Mesenchymal stem cell (in vitro differentiated cells and primary cell): ENCODE data around the gene FAM111A.

Source experiments
- DNase-seq: peaks from one replicate; pipeline ENCODE4 v3.0.0-alpha.2; 2013
- H2AFZ ChIP-seq: one replicate; pipeline ENCODE4 v1.6.1; 2013; ENCODE audit warnings: low read depth, mild to moderate bottlenecking, control low read depth, inconsistent platforms, low read length, moderate library complexity
- H2AK5ac ChIP-seq: 2 replicates; pipeline ENCODE4 v1.6.1; 2013; ENCODE audit warnings: low read length, moderate library complexity, mild to moderate bottlenecking, inconsistent platforms; ENCODE audit not compliant: severe bottlenecking
- H2BK120ac ChIP-seq: one replicate; pipeline ENCODE4 v1.6.1; 2013; ENCODE audit warnings: low read depth, mild to moderate bottlenecking, inconsistent platforms, low read length, moderate library complexity
- H2BK12ac ChIP-seq, 2 experiments: one replicate each; pipeline ENCODE4 v1.6.1; 2013; ENCODE audit warnings: inconsistent platforms in 2 of 2, low read length in 2 of 2, mild to moderate bottlenecking in 2 of 2, moderate library complexity in 2 of 2, control low read depth in 1 of 2
- H2BK15ac ChIP-seq: one replicate; pipeline ENCODE4 v1.6.1; 2013; ENCODE audit warnings: mild to moderate bottlenecking, low read depth, inconsistent platforms; ENCODE audit not compliant: poor library complexity, severe bottlenecking
- H2BK5ac ChIP-seq: 2 replicates; pipeline ENCODE4 v1.6.1; 2013; ENCODE audit warnings: low read depth, mild to moderate bottlenecking, low read length, control low read depth, inconsistent platforms; ENCODE audit not compliant: poor library complexity, severe bottlenecking
- H3K14ac ChIP-seq, 2 experiments: one replicate each; pipeline ENCODE4 v1.6.1; 2013; ENCODE audit warnings: inconsistent platforms in 2 of 2, low read length in 2 of 2, control low read depth in 1 of 2, mild to moderate bottlenecking in 1 of 2, moderate library complexity in 1 of 2
- H3K18ac ChIP-seq, 2 experiments: one replicate each; pipeline ENCODE4 v1.6.1; 2013; ENCODE audit warnings: inconsistent platforms in 2 of 2, low read length in 2 of 2, control low read depth in 1 of 2, low read depth in 1 of 2, mild to moderate bottlenecking in 1 of 2
- H3K23ac ChIP-seq, 2 experiments: one replicate each; pipeline ENCODE4 v1.6.1; 2013; ENCODE audit warnings: inconsistent platforms in 2 of 2, low read length in 2 of 2, mild to moderate bottlenecking in 2 of 2, moderate library complexity in 2 of 2, control low read depth in 1 of 2
- H3K27ac ChIP-seq: 2 replicates; pipeline ENCODE4 v1.5.1; 2013; ENCODE audit warnings: mild to moderate bottlenecking, moderate library complexity, low read length, control low read depth, inconsistent platforms; ENCODE audit not compliant: poor library complexity, severe bottlenecking
- H3K27me3 ChIP-seq, 2 experiments: 2 replicates each; pipeline versions ENCODE4 v1.6.1 to v1.7.0; 2013; ENCODE audit warnings: low read length in 2 of 2, mild to moderate bottlenecking in 2 of 2, moderate library complexity in 2 of 2, control low read depth in 1 of 2, inconsistent platforms in 1 of 2; ENCODE audit not compliant: control insufficient read depth in 1 of 2, insufficient read depth in 1 of 2
- H3K36me3 ChIP-seq, 2 experiments: 2 replicates each; pipeline versions ENCODE4 v1.6.1 to v1.7.0; 2013; ENCODE audit warnings: low read length in 2 of 2, control low read depth in 1 of 2, inconsistent platforms in 1 of 2, low read depth in 1 of 2, mild to moderate bottlenecking in 1 of 2; ENCODE audit not compliant: insufficient read depth in 2 of 2, control insufficient read depth in 1 of 2
- H3K4ac ChIP-seq, 2 experiments: one replicate each; pipeline ENCODE4 v1.6.1; 2013; ENCODE audit warnings: inconsistent platforms in 2 of 2, low read length in 2 of 2, mild to moderate bottlenecking in 2 of 2, moderate library complexity in 2 of 2, control low read depth in 1 of 2, low read depth in 1 of 2
- H3K4me1 ChIP-seq: 2 replicates; pipeline ENCODE4 v1.6.1; 2013; ENCODE audit warnings: low read depth, low read length, control low read depth; ENCODE audit not compliant: control insufficient read depth, insufficient read depth
- H3K4me2 ChIP-seq: 2 replicates; pipeline ENCODE4 v1.6.1; 2013; ENCODE audit warnings: low read length, mild to moderate bottlenecking, inconsistent platforms; ENCODE audit not compliant: poor library complexity, severe bottlenecking
- H3K4me3 ChIP-seq, 2 experiments: 2 replicates each; pipeline versions ENCODE4 v1.5.1 to v1.7.0; 2013; ENCODE audit warnings: low read length in 2 of 2, mild to moderate bottlenecking in 2 of 2, control low read depth in 1 of 2, low read depth in 1 of 2; ENCODE audit not compliant: insufficient read depth in 1 of 2
- H3K79me1 ChIP-seq: replicated peaks from 2 replicates; pipeline ENCODE4 v1.6.1; 2013; ENCODE audit warnings: mild to moderate bottlenecking, control low read depth, low read length, inconsistent platforms; ENCODE audit not compliant: poor library complexity, severe bottlenecking
- H3K9ac ChIP-seq: 2 replicates; pipeline ENCODE4 v1.7.0; 2013; ENCODE audit warnings: mild to moderate bottlenecking, low read length, moderate library complexity
- H3K9me3 ChIP-seq: 2 replicates; pipeline ENCODE4 v1.7.0; 2013; ENCODE audit warnings: mild to moderate bottlenecking, low read length; ENCODE audit not compliant: control insufficient read depth
- H4K8ac ChIP-seq: one replicate; pipeline ENCODE4 v1.6.1; 2013; ENCODE audit warnings: inconsistent platforms, mild to moderate bottlenecking, low read length, moderate library complexity
- H4K91ac ChIP-seq: one replicate; pipeline ENCODE4 v1.6.1; 2013; ENCODE audit warnings: mild to moderate bottlenecking, low read length, inconsistent platforms
- WGBS: methylation state at CpG from one replicate; pipeline ENCODE4 v1.1.7; 2013; ENCODE audit warnings: mixed read lengths; 5-methylcytosine and 5-hydroxymethylcytosine counted together

The FAM111A gene

GRCh38 chr11:59172345-59173079 lies 29.9 kb downstream of the FAM111A start:
- Histone ChIP-seq H3K18ac (peak overlapping the region in 1 of 2 experiments; percentile 67), H2BK12ac (no peak overlapping the region), H3K4me1 (peaks cover 21% of the 10 kb centered on the region), H3K27ac (no peak overlapping the region), H4K8ac (peak overlapping the region; percentile 50), H2AFZ (peak overlapping the region; percentile 51), H3K27me3 (peaks cover 10 to 47% of the 10 kb centered on the region in 2 experiments), H3K4ac (no peak overlapping the region), H3K4me3 (peak overlapping the region; percentile 66 to 86), H3K14ac (no peak overlapping the region), H3K4me2 (peak overlapping the region; percentile 99), H3K9me3 (no peaks in the 10 kb centered on the region), H2AK5ac (no peak overlapping the region), H4K91ac (peak overlapping the region; percentile 28), H2BK15ac (peak overlapping the region; percentile 57), H2BK120ac (no peak overlapping the region), H3K23ac (peak overlapping the region in 1 of 2 experiments; percentile 26), H2BK5ac (no peak overlapping the region), H3K79me1 (no peaks in the 10 kb centered on the region), H3K36me3 (no peaks in the 10 kb centered on the region), H3K9ac (peak overlapping the region; percentile 62)
- no peak for DNase-seq
- 1% methylated on average over 15 of the region's 70 CpGs for WGBS

- Histone ChIP-seq H2BK12ac (no peak overlapping the region), H3K36me3 (no peaks in the 10 kb centered on the region), H2BK5ac (no peak overlapping the region), H3K9me3 (no peaks in the 10 kb centered on the region), H2BK15ac (no peak overlapping the region), H3K79me1 (no peaks in the 10 kb centered on the region), H3K14ac (peak overlapping the region in 1 of 2 experiments; percentile 35), H3K4me2 (peak overlapping the region; percentile 99), H3K4me3 (peak overlapping the region; percentile 42 to 80), H2AK5ac (no peak overlapping the region), H3K4ac (no peak overlapping the region), H3K27ac (no peak overlapping the region), H3K9ac (peak overlapping the region; percentile 62), H4K8ac (peak overlapping the region; percentile 47), H3K27me3 (peaks cover 10 to 50% of the 10 kb centered on the region in 2 experiments), H2BK120ac (no peak overlapping the region), H4K91ac (no peak overlapping the region), H3K4me1 (peaks cover 21% of the 10 kb centered on the region), H3K23ac (no peak overlapping the region), H2AFZ (peak overlapping the region; percentile 60), H3K18ac (peak overlapping the region in 1 of 2 experiments; percentile 28)
- WGBS = under 1% methylated on average over 34 of the region's 37 CpGs
- DNase-seq = peak; percentile 36
Observed at GRCh38 chr11:59173080-59173963, 30.7 kb downstream of the FAM111A start.

- no peak overlapping the region for H3K18ac ChIP-seq
- no peak overlapping the region for H3K27ac ChIP-seq
- no peaks in the 10 kb centered on the region for H3K79me1 ChIP-seq
- no peak overlapping the region for H2AK5ac ChIP-seq
- H3K4me2 ChIP-seq = peak overlapping the region; percentile 24
- no peak overlapping the region for H3K4ac ChIP-seq
- H3K27me3 ChIP-seq = peaks cover 10 to 54% of the 10 kb centered on the region in 2 experiments
- H2BK120ac ChIP-seq = no peak overlapping the region
- no peak overlapping the region for H3K23ac ChIP-seq
- no peak overlapping the region for H2BK5ac ChIP-seq
- DNase-seq = peak; percentile 64
- no peak overlapping the region for H4K8ac ChIP-seq
- no peak overlapping the region for H3K9ac ChIP-seq
- WGBS = 39% methylated on average over 5 of the region's 7 CpGs
- H2BK15ac ChIP-seq = no peak overlapping the region
- no peak overlapping the region for H3K14ac ChIP-seq
- no peaks in the 10 kb centered on the region for H3K9me3 ChIP-seq
- H3K4me3 ChIP-seq = peak overlapping the region in 1 of 2 experiments; percentile 43
- H2BK12ac ChIP-seq = no peak overlapping the region
- no peaks in the 10 kb centered on the region for H3K36me3 ChIP-seq
- H2AFZ ChIP-seq = no peak overlapping the region
- H4K91ac ChIP-seq = no peak overlapping the region
- peaks cover 21% of the 10 kb centered on the region for H3K4me1 ChIP-seq
Observed at GRCh38 chr11:59173964-59174663, 31.5 kb downstream of the FAM111A start.
